ENCODE results near the gene EFL1. TPM values are rescaled to one million over a fixed set of nuclear protein-coding genes. Genes with fewer than 3 reads are reported as not detected.

The EFL1 gene
- total and polyA plus RNA-seq, 2 donors (not counting 3 experiments of a cell fraction or from before 2014, with no cell fraction given), result 6.6 to 21.9 TPM

DNA sequence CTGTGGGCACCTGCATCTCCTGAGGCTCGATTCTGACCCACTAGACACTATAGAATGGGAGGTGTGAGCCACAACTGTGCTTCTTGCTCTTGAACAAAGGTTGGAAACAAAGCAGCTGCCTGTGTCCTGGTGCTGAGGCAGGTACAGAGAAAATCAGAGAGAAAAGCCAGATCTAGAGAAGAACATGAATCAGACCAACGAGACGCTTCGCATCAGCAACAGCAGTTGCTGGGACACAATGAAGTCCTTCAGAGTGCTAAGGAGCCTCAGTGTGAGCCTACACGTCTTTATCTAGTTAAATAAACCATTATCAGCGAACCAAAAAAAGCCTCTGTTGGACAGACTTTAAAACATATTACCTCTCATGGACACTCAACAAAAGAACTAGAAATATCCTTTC is 130.4 kb downstream of the EFL1 start:
- Histone ChIP-seq H3K4me3 (replicated peaks in 1 of 3; ENCODE audit: insufficient read depth in 1 of 3, low read depth in 1 of 3, low read length in 3 of 3) (no peak overlapping the region), H3K4me1 (ENCODE audit: control insufficient read depth, extremely low read depth, insufficient read depth, low read length) (no peaks in the 10 kb centered on the region), H3K9me3 (replicated peaks; ENCODE audit: control insufficient read depth, insufficient read depth, low read length) (no peaks in the 10 kb centered on the region), H3K9me1 (replicated peaks; ENCODE audit: control insufficient read depth, extremely low read depth, insufficient read depth, low read length) (no peaks in the 10 kb centered on the region), H3K9ac (replicated peaks; ENCODE audit: extremely low read depth, insufficient read depth, low read length) (no peak overlapping the region), H3K27ac (ENCODE audit: insufficient read depth, low read depth, low read length) (no peak overlapping the region), H3K27me3 (ENCODE audit: control insufficient read depth in 2 of 2, insufficient read depth in 2 of 2, low read length in 2 of 2) (no peaks in the 10 kb centered on the region), H4K20me1 (replicated peaks; ENCODE audit: control insufficient read depth, extremely low read depth, insufficient read depth, low read length) (no peaks in the 10 kb centered on the region), H3K36me3 (ENCODE audit: control insufficient read depth in 2 of 2, extremely low read depth in 1 of 2, insufficient read depth in 2 of 2, low read length in 2 of 2) (peaks cover 2 to 6% of the 10 kb centered on the region in 2 experiments), H3K79me2 (ENCODE audit: control insufficient read depth, insufficient read depth, low read length) (no peaks in the 10 kb centered on the region), H2AFZ (ENCODE audit: low read depth, low read length) (no peak overlapping the region), H3K4me2 (ENCODE audit: insufficient read depth, low read length) (no peak overlapping the region)
- intact Hi-C loops (cut with micrococcal nuclease) (no loop called here), dilution Hi-C loops (cut with MboI; ENCODE audit: extremely low pct_ligation_motif_present, low sequenced_read_pairs) (no loop called here)
- FAIRE-seq, result no peak
- TF ChIP-seq EZH2 (IDR thresholded peaks at IDR 0.05; ENCODE audit: borderline replicate concordance, low read depth, low read length, severe bottlenecking) (no peak), MYC (IDR thresholded peaks at IDR 0.05; ENCODE audit: low read depth, low read length) (no peak), POLR2AphosphoS5 (IDR thresholded peaks at IDR 0.05; ENCODE audit: insufficient read depth, low read depth, low read length) (no peak), GATA2 (IDR thresholded peaks at IDR 0.05; ENCODE audit: insufficient read depth, insufficient read length, low read depth, low read length) (no peak), POLR2A (IDR thresholded peaks at IDR 0.05; ENCODE audit: low read depth, low read length) (no peak), JUN (IDR thresholded peaks at IDR 0.05; ENCODE audit: borderline replicate concordance, insufficient read depth, insufficient read length, low read depth) (no peak), FOS (IDR thresholded peaks at IDR 0.05; ENCODE audit: borderline replicate concordance, insufficient read depth, low read length) (no peak)
- TF ChIP-seq, protein P1, sequence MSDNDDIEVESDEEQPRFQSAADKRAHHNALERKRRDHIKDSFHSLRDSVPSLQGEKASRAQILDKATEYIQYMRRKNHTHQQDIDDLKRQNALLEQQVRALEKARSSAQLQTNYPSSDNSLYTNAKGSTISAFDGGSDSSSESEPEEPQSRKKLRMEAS (IDR thresholded peaks at IDR 0.05; ENCODE audit: insufficient read depth, insufficient read length), result no peak
- TF ChIP-seq, protein P2, sequence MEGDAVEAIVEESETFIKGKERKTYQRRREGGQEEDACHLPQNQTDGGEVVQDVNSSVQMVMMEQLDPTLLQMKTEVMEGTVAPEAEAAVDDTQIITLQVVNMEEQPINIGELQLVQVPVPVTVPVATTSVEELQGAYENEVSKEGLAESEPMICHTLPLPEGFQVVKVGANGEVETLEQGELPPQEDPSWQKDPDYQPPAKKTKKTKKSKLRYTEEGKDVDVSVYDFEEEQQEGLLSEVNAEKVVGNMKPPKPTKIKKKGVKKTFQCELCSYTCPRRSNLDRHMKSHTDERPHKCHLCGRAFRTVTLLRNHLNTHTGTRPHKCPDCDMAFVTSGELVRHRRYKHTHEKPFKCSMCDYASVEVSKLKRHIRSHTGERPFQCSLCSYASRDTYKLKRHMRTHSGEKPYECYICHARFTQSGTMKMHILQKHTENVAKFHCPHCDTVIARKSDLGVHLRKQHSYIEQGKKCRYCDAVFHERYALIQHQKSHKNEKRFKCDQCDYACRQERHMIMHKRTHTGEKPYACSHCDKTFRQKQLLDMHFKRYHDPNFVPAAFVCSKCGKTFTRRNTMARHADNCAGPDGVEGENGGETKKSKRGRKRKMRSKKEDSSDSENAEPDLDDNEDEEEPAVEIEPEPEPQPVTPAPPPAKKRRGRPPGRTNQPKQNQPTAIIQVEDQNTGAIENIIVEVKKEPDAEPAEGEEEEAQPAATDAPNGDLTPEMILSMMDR (IDR thresholded peaks at IDR 0.05; ENCODE audit: extremely low read depth in 1 of 2, insufficient read depth in 1 of 2, low read depth in 1 of 2, low read length in 2 of 2), result no peak
- no peak for DNase-seq (ENCODE audit: low read depth, low spot score)
- ChIA-PET POLR2A (no interaction called here), CTCF (interaction anchor here (1.5 to 5.2 kb wide), 2 partner anchors 9 to 23 kb away, joined by 4 to 29 read pairs; no protein-coding TSS in a partner anchor)
- no TSS peak for BruUV-seq (replicated peaks)

All from endothelial cell of umbilical vein (primary cell).